BLaER1 (cell line): ENCODE results near the gene ARID3C.

Experiments used
- H3K27ac ChIP-seq: shearing (Covaris generic); formaldehyde crosslinking; 2 replicates; pipeline ENCODE4 v1.8.1; 2022
- H3K27me3 ChIP-seq: shearing (Covaris generic); formaldehyde crosslinking; 2 replicates; pipeline ENCODE4 v1.8.1; 2022
- H3K36me3 ChIP-seq: shearing (Covaris generic); formaldehyde crosslinking; 2 replicates; pipeline ENCODE4 v1.8.1; 2022
- H3K4me1 ChIP-seq: shearing (Covaris generic); formaldehyde crosslinking; 2 replicates; pipeline ENCODE4 v1.8.1; 2022
- H3K4me2 ChIP-seq: shearing (Covaris generic); formaldehyde crosslinking; 2 replicates; pipeline ENCODE4 v1.8.1; 2022
- H3K4me3 ChIP-seq: shearing (Covaris generic); formaldehyde crosslinking; 2 replicates; pipeline ENCODE4 v1.8.1; 2022
- H3K9ac ChIP-seq: shearing (Covaris generic); formaldehyde crosslinking; 2 replicates; pipeline ENCODE4 v1.8.1; 2022
- H3K9me3 ChIP-seq: shearing (Covaris generic); formaldehyde crosslinking; 2 replicates; pipeline ENCODE4 v1.8.1; 2022
- H4K20me1 ChIP-seq: shearing (Covaris generic); formaldehyde crosslinking; 2 replicates; pipeline ENCODE4 v1.8.1; 2022
- Cebpa-rat ChIP-seq: shearing (Covaris generic); IDR thresholded peaks from 2 replicates; pipeline ENCODE4 v1.8.1; 2022

Gene ARID3C

GRCh38 chr9:34664281-34665066, 35.6 kb upstream of the ARID3C start:
- no peak overlapping the region for H3K27ac ChIP-seq

GRCh38 chr9:34663303-34663605, 34.4 kb upstream of the ARID3C start:
- no peak overlapping the region for H3K4me2 ChIP-seq
- no peak overlapping the region for H3K4me3 ChIP-seq
- H3K27ac ChIP-seq = no peak overlapping the region
- peaks cover 13% of the 10 kb centered on the region; the same call in 1 of the 2 replicates for H3K36me3 ChIP-seq
- 0 out of 2 replicates have a peak, but pooled peaks cover 3% of the 10 kb centered on the region for H3K27me3 ChIP-seq
- no peak overlapping the region for H3K9ac ChIP-seq
- no peaks in the 10 kb centered on the region for H4K20me1 ChIP-seq
- TF ChIP-seq Cebpa-rat = no peak
- peaks cover 17% of the 10 kb centered on the region for H3K4me1 ChIP-seq
- H3K9me3 ChIP-seq = no peaks in the 10 kb centered on the region

More at GRCh38 chr9:34664281-34665066, 35.6 kb upstream of the ARID3C start:
- peak overlapping the region; percentile 73 for H3K9ac ChIP-seq
- TF ChIP-seq Cebpa-rat = no peak
- H4K20me1 ChIP-seq = no peaks in the 10 kb centered on the region
- peaks cover 13% of the 10 kb centered on the region; the same call in 1 of the 2 replicates for H3K36me3 ChIP-seq
- H3K27me3 ChIP-seq = 0 out of 2 replicates have a peak, but pooled peaks cover 3% of the 10 kb centered on the region
- H3K4me1 ChIP-seq = peaks cover 17% of the 10 kb centered on the region
- 0 out of 2 replicates have a peak, but pooled peaks cover under 1% of the 10 kb centered on the region for H3K9me3 ChIP-seq
- peak overlapping the region; percentile 68 for H3K4me3 ChIP-seq
- peak overlapping the region; percentile 98 for H3K4me2 ChIP-seq

- Histone ChIP-seq H3K9ac (no peak within 1 kb of the TSS), H3K4me1 (peaks cover 17% of the 10 kb centered on the region), H3K4me3 (no peak within 1 kb of the TSS), H3K36me3 (peaks cover 13% of the 10 kb centered on the region; the same call in 1 of the 2 replicates), H3K27me3 (0 out of 2 replicates have a peak, but pooled peaks cover 3% of the 10 kb centered on the region), H3K4me2 (no peak within 1 kb of the TSS), H4K20me1 (no peaks in the 10 kb centered on the region), H3K9me3 (no peaks in the 10 kb centered on the region), H3K27ac (no peak within 1 kb of the TSS)
- TF ChIP-seq Cebpa-rat = no peak
Observed at GRCh38 chr9:34662526-34663302, 33.8 kb upstream of the ARID3C start, which contains the start of gene CCL27. Gene CCL27, minus strand, starts transcription at chr9:34662657. Its CDS starts 24 bp downstream, at chr9:34662633.

GRCh38 chr9:34659592-34660253, 30.9 kb upstream of the ARID3C start:
- Histone ChIP-seq H4K20me1 (no peaks in the 10 kb centered on the region), H3K4me1 (peaks cover 5% of the 10 kb centered on the region), H3K9ac (no peak overlapping the region), H3K27me3 (0 out of 2 replicates have a peak, but pooled peaks cover 3% of the 10 kb centered on the region), H3K27ac (no peak overlapping the region), H3K4me2 (no peak overlapping the region), H3K9me3 (no peaks in the 10 kb centered on the region), H3K4me3 (no peak overlapping the region), H3K36me3 (peaks cover 13% of the 10 kb centered on the region; the same call in 1 of the 2 replicates)
- TF ChIP-seq Cebpa-rat = no peak

GRCh38 chr9:34658461-34658860, 29.6 kb upstream of the ARID3C start:
- Histone ChIP-seq H3K36me3 (peaks cover 13% of the 10 kb centered on the region; the same call in 1 of the 2 replicates), H4K20me1 (no peaks in the 10 kb centered on the region), H3K9me3 (no peaks in the 10 kb centered on the region), H3K4me3 (no peak overlapping the region), H3K9ac (no peak overlapping the region), H3K27me3 (0 out of 2 replicates have a peak, but pooled peaks cover 3% of the 10 kb centered on the region), H3K27ac (no peak overlapping the region), H3K4me2 (no peak overlapping the region), H3K4me1 (peaks cover 2% of the 10 kb centered on the region)
- TF ChIP-seq Cebpa-rat = no peak

GRCh38 chr9:34656992-34657391, 28.1 kb upstream of the ARID3C start:
- H3K9me3 ChIP-seq = no peaks in the 10 kb centered on the region
- no peaks in the 10 kb centered on the region for H4K20me1 ChIP-seq
- H3K27me3 ChIP-seq = 0 out of 2 replicates have a peak, but pooled peaks cover 3% of the 10 kb centered on the region
- peaks cover 16% of the 10 kb centered on the region for H3K4me1 ChIP-seq
- no peak overlapping the region for H3K4me3 ChIP-seq
- H3K36me3 ChIP-seq = peaks cover 13% of the 10 kb centered on the region; the same call in 1 of the 2 replicates
- TF ChIP-seq Cebpa-rat = no peak
- no peak overlapping the region for H3K27ac ChIP-seq
- H3K9ac ChIP-seq = no peak overlapping the region
- no peak overlapping the region for H3K4me2 ChIP-seq

- 0 out of 2 replicates have a peak, but pooled peaks cover 3% of the 10 kb centered on the region for H3K27me3 ChIP-seq
- H3K27ac ChIP-seq = no peak overlapping the region
- no peaks in the 10 kb centered on the region for H3K9me3 ChIP-seq
- H4K20me1 ChIP-seq = no peaks in the 10 kb centered on the region
- H3K4me1 ChIP-seq = peaks cover 16% of the 10 kb centered on the region
- no peak for TF ChIP-seq Cebpa-rat
- H3K4me2 ChIP-seq = no peak overlapping the region
- H3K9ac ChIP-seq = no peak overlapping the region
- H3K4me3 ChIP-seq = no peak overlapping the region
- peaks cover 18% of the 10 kb centered on the region for H3K36me3 ChIP-seq
Observed at GRCh38 chr9:34655394-34655793, 26.5 kb upstream of the ARID3C start.

- Histone ChIP-seq H3K9ac (no peak overlapping the region), H3K27ac (no peak overlapping the region), H3K4me3 (no peak overlapping the region), H3K4me1 (peaks cover 16% of the 10 kb centered on the region), H3K9me3 (no peaks in the 10 kb centered on the region), H4K20me1 (no peaks in the 10 kb centered on the region), H3K4me2 (no peak overlapping the region), H3K27me3 (no peaks in the 10 kb centered on the region), H3K36me3 (peaks cover 18% of the 10 kb centered on the region)
- TF ChIP-seq Cebpa-rat = no peak
Observed at GRCh38 chr9:34654323-34655051, 25.6 kb upstream of the ARID3C start.
